Measurements from ENCODE around the gene CORO2A.
"Not testable (repeated sequence)": the region's sequence is repeated elsewhere in the genome, so short reads cannot be mapped to it uniquely, and the experiment has no call there.

GRCh38 chr9:98090674-98091073 lies 101.8 kb downstream of the CORO2A start:
- not testable (repeated sequence) for TF ChIP-seq POLR2A, POLR2AphosphoS5 (IDR thresholded peaks at IDR 0.05)
- TF ChIP-seq, protein P1, sequence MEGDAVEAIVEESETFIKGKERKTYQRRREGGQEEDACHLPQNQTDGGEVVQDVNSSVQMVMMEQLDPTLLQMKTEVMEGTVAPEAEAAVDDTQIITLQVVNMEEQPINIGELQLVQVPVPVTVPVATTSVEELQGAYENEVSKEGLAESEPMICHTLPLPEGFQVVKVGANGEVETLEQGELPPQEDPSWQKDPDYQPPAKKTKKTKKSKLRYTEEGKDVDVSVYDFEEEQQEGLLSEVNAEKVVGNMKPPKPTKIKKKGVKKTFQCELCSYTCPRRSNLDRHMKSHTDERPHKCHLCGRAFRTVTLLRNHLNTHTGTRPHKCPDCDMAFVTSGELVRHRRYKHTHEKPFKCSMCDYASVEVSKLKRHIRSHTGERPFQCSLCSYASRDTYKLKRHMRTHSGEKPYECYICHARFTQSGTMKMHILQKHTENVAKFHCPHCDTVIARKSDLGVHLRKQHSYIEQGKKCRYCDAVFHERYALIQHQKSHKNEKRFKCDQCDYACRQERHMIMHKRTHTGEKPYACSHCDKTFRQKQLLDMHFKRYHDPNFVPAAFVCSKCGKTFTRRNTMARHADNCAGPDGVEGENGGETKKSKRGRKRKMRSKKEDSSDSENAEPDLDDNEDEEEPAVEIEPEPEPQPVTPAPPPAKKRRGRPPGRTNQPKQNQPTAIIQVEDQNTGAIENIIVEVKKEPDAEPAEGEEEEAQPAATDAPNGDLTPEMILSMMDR (IDR thresholded peaks at IDR 0.05) = not testable (repeated sequence)
